ENCODE results near the gene TIMMDC1.

- TF ChIP-seq CTCF (IDR thresholded peaks at IDR 0.05) (no peak), POLR2A (IDR thresholded peaks at IDR 0.05) (no peak)
These were observed 48.9 kb downstream of the TIMMDC1 start for GRCh38 chr3:119547227-119547626.
